Measurements from ENCODE around the gene SP9.
"Not testable (repeated sequence)": the region's sequence is repeated elsewhere in the genome, so short reads cannot be mapped to it uniquely, and the experiment has no call there.

SP9 gene

GRCh38 chr2:174344716-174345461 is 10.1 kb downstream of the SP9 start:
- DNase-seq = peak; percentile 22

- no peak for DNase-seq
These were observed 15.3 kb downstream of the SP9 start for GRCh38 chr2:174350018-174350417.

- DNase-seq = no peak
These were observed 15.9 kb downstream of the SP9 start for GRCh38 chr2:174350593-174351181.

GRCh38 chr2:174353004-174353403 is 18.2 kb downstream of the SP9 start:
- no peak for DNase-seq

GRCh38 chr2:174356347-174356746 is 21.6 kb downstream of the SP9 start:
- no peak for DNase-seq

GRCh38 chr2:174359663-174360062 is 24.9 kb downstream of the SP9 start:
- not testable (repeated sequence) for DNase-seq

GRCh38 chr2:174362949-174363348 is 28.2 kb downstream of the SP9 start:
- no peak for DNase-seq

GRCh38 chr2:174363492-174364225 is 28.9 kb downstream of the SP9 start:
- DNase-seq = not testable (repeated sequence)

GRCh38 chr2:174364628-174365027 is 29.9 kb downstream of the SP9 start:
- no peak for DNase-seq

- DNase-seq = no peak
These were observed 30.8 kb downstream of the SP9 start for GRCh38 chr2:174365571-174365970.

GRCh38 chr2:174368691-174369090 is 33.9 kb downstream of the SP9 start:
- DNase-seq = no peak

GRCh38 chr2:174376967-174377366 is 42.2 kb downstream of the SP9 start:
- no peak for DNase-seq

- no peak for DNase-seq
These were observed 49.0 kb downstream of the SP9 start for GRCh38 chr2:174383796-174384195.

- no peak for DNase-seq
These were observed 50.4 kb downstream of the SP9 start for GRCh38 chr2:174385201-174385600.

All from NCI-H446 treated with DMSO at 0.1 percent for 48 hours (cell line).